ENCODE measurements around the gene ITGB4. TPM values are rescaled to one million over a fixed set of nuclear protein-coding genes. Genes with fewer than 3 reads are reported as not detected.

ITGB4 gene
- total RNA-seq, 1 experiment from 2014 or later: 568 TPM

- Histone ChIP-seq H2AFZ (ENCODE audit: low read depth, low read length, poor library complexity, severe bottlenecking) (no peak overlapping the region), H3K79me2 (ENCODE audit: insufficient read depth, low read length) (no peaks in the 10 kb centered on the region), H3K27ac (ENCODE audit: low read depth, low read length) (no peak overlapping the region), H3K36me3 (ENCODE audit: control insufficient read depth in 1 of 2, insufficient read depth in 2 of 2, low read length in 2 of 2) (peaks cover 0 to 6% of the 10 kb centered on the region in 2 experiments; a peak in 1 of 4 replicates), H4K20me1 (ENCODE audit: insufficient read depth) (peaks cover 2% of the 10 kb centered on the region; the same call in 1 of the 2 replicates), H3K9me3 (ENCODE audit: control insufficient read depth in 1 of 2, insufficient read depth in 1 of 2, low read depth in 1 of 2, low read length in 2 of 2) (no peaks in the 10 kb centered on the region), H3K4me1 (ENCODE audit: control insufficient read depth in 1 of 2, insufficient read depth in 2 of 2, low read length in 2 of 2) (peaks cover 6 to 19% of the 10 kb centered on the region in 2 experiments), H3K27me3 (ENCODE audit: insufficient read depth, low read length) (no peaks in the 10 kb centered on the region), H3K9ac (ENCODE audit: low read length) (no peak overlapping the region), H3K9me2 (ENCODE audit: insufficient read depth) (no peaks in the 10 kb centered on the region), H3K4me3 (replicated peaks in 1 of 2; ENCODE audit: low read depth in 1 of 2, low read length in 2 of 2) (no peak overlapping the region), H3K4me2 (ENCODE audit: low read length) (no peak overlapping the region)
- ChIA-PET POLR2A (interaction anchor here (2.6 kb wide), 1 partner anchor 8 kb away, joined by 20 read pairs; a partner anchor contains a TSS), CTCF (interaction anchor here (3.7 kb wide), 1 partner anchor 7 kb away, joined by 23 read pairs; the partner anchor contains the start of gene GALK1), RAD21 (ENCODE audit: low non-redundant PET in 1 of 2, low total read pairs in 2 of 2, uncharacterized antibody in 2 of 2, unreplicated experiment in 2 of 2) (no interaction called here)
- no peak for TF ChIP-seq POLR2A (IDR thresholded peaks at IDR 0.05; ENCODE audit: borderline replicate concordance, extremely low read depth, insufficient read depth, insufficient read length)
- TF ChIP-seq, protein P1, sequence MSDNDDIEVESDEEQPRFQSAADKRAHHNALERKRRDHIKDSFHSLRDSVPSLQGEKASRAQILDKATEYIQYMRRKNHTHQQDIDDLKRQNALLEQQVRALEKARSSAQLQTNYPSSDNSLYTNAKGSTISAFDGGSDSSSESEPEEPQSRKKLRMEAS (IDR thresholded peaks at IDR 0.05): no peak
- peak; percentile 17 to 58 (median 35); a peak in 2 of 6 replicates for TF ChIP-seq CTCF (IDR thresholded peaks at IDR 0.05 in 2 of 3, conservative IDR thresholded peaks at IDR 0.05 in 1 of 3; ENCODE audit: borderline replicate concordance in 1 of 3, insufficient read depth in 1 of 3, low read depth in 2 of 3, low read length in 2 of 3)
- TF ChIP-seq ZNF274 (IDR thresholded peaks at IDR 0.05; ENCODE audit: low read depth, low read length): no peak
- peak; percentile 66 for TF ChIP-seq RAD21 (IDR thresholded peaks at IDR 0.05; ENCODE audit: low read depth)
- no peak for TF ChIP-seq ZBTB33 (IDR thresholded peaks at IDR 0.05; ENCODE audit: extremely low read depth, insufficient replicate concordance, low read length)
- no peak for DNase-seq (ENCODE audit: low read depth, low spot score)
- intact Hi-C loops (cut with micrococcal nuclease): no loop called here
- BruUV-seq (replicated peaks): no TSS peak
- no peak for ATAC-seq
Measured at GRCh38 chr17:75771334-75772281, 50.3 kb downstream of the ITGB4 start.
